ENCODE data around the gene TMEM196. TPM values are rescaled to one million over a fixed set of nuclear protein-coding genes. Genes with fewer than 3 reads are reported as not detected.

The TMEM196 gene
- total and polyA plus RNA-seq, 8 donors = 0.19 to 5.2 (median 0.66) TPM

- WGBS, 2 donors = 83% methylated on average over 3 of the region's 3 CpGs
- DNase-seq = no peak
- no peak for ATAC-seq
- H3K4me1 ChIP-seq = no peaks in the 10 kb centered on the region
- H3K36me3 ChIP-seq = no peaks in the 10 kb centered on the region
- FAIRE-seq = no peak
- no peak for TF ChIP-seq CTCF (IDR thresholded peaks at IDR 0.05)
- no peaks in the 10 kb centered on the region for H3K27me3 ChIP-seq
- no peak overlapping the region for H3K4me3 ChIP-seq
- intact Hi-C loops (cut with DNase I) = no loop called here
- H3K27ac ChIP-seq = no peak overlapping the region
- H3K9me3 ChIP-seq = no peaks in the 10 kb centered on the region
These were observed 10.8 kb downstream of the TMEM196 start for GRCh38 chr7:19762631-19763030.

DNA sequence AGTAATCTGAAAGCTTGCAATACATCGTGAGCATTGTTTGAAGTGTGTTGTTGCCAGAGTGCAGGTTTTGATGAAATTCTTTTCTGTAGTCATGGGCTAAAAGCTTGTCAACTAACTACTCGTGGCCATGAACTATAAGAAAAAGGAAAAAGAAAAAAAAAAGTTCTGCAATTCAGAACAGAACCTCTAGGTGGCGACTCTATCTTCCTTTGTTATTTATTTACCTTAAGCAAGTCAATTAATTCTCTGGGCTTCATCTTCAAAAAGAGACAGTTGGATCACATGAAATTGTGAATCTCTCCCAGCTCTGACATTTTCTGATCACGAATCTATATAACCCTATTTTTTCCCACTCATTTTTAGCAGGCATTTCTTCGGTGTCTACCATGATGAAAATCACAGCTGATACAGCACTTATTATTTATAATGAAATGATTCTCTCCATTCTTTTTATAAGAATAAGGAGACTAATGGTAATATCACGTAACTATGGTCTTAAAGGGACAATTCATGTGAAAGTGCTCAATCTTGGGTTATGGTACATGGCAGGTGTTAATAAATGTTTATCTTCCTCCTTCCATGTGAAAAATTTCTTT, 18.8 kb downstream of the TMEM196 start:
- H3K27me3 ChIP-seq = no peaks in the 10 kb centered on the region
- H3K36me3 ChIP-seq = no peaks in the 10 kb centered on the region
- 30 to 33% methylated on average over 6 of the region's 6 CpGs for WGBS, 2 donors
- peak in 2 of 4 donors; percentile 25 to 46 for ATAC-seq
- H3K4me1 ChIP-seq = no peaks in the 10 kb centered on the region
- TF ChIP-seq CTCF (IDR thresholded peaks at IDR 0.05) = peak in 3 of 4 donors; percentile 50 to 73 (median 54)
- no peak overlapping the region for H3K27ac ChIP-seq
- FAIRE-seq = peak; percentile 43
- no peak overlapping the region for H3K4me3 ChIP-seq
- no peaks in the 10 kb centered on the region for H3K9me3 ChIP-seq
- DNase-seq = no peak
- intact Hi-C loops (cut with DNase I) = loop anchor here in 2 of 3 donors (10.0 kb wide), 2 partner anchors 560 to 840 kb away; no protein-coding TSS in a partner anchor

DNA sequence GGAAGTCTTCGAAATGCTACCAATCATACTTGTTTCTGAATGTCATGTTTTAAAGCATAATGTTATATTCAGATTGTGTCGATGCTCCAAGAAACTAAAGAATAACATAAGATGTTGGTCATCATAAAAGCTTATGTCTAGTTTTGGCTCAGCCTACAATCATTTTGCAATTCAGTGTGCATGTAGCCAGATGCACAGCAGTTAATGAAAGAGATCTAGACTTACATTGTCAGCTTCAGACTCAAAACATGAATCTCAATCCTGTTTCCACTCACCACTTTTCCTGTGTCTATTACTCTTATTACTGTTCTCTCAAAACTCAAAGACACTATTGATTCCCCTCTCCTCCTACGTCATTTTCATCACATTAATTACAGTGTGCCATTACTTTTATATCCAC, 21.4 kb downstream of the TMEM196 start:
- no peak for ATAC-seq
- no peak for TF ChIP-seq CTCF (IDR thresholded peaks at IDR 0.05)
- Histone ChIP-seq H3K9me3 (no peaks in the 10 kb centered on the region), H3K36me3 (no peaks in the 10 kb centered on the region), H3K27me3 (no peaks in the 10 kb centered on the region), H3K4me1 (peaks cover 0 to 4% (median 0%) of the 10 kb centered on the region in 3 donors), H3K4me3 (no peak overlapping the region), H3K27ac (no peak overlapping the region)
- 62 to 79% methylated on average over 3 of the region's 3 CpGs for WGBS, 2 donors
- intact Hi-C loops (cut with DNase I) = loop anchor here in 2 of 3 donors (10.0 kb wide), 2 partner anchors 563 to 843 kb away; no protein-coding TSS in a partner anchor
- no peak for FAIRE-seq
- DNase-seq = no peak

- Histone ChIP-seq H3K36me3 (no peaks in the 10 kb centered on the region), H3K4me3 (no peak overlapping the region), H3K27me3 (no peaks in the 10 kb centered on the region), H3K4me1 (peaks cover 0 to 4% (median 0%) of the 10 kb centered on the region in 3 donors), H3K27ac (no peak overlapping the region), H3K9me3 (no peaks in the 10 kb centered on the region)
- no peak for FAIRE-seq
- no peak for ATAC-seq
- TF ChIP-seq CTCF (IDR thresholded peaks at IDR 0.05) = no peak
- no peak for DNase-seq
- 31 to 48% methylated on average over 4 of the region's 4 CpGs for WGBS, 2 donors
- intact Hi-C loops (cut with DNase I) = loop anchor here in 2 of 3 donors (5.0 to 10.0 kb wide), 3 partner anchors 565 to 848 kb away; no protein-coding TSS in a partner anchor
These were observed 23.8 kb downstream of the TMEM196 start for GRCh38 chr7:19749658-19750057.

DNA sequence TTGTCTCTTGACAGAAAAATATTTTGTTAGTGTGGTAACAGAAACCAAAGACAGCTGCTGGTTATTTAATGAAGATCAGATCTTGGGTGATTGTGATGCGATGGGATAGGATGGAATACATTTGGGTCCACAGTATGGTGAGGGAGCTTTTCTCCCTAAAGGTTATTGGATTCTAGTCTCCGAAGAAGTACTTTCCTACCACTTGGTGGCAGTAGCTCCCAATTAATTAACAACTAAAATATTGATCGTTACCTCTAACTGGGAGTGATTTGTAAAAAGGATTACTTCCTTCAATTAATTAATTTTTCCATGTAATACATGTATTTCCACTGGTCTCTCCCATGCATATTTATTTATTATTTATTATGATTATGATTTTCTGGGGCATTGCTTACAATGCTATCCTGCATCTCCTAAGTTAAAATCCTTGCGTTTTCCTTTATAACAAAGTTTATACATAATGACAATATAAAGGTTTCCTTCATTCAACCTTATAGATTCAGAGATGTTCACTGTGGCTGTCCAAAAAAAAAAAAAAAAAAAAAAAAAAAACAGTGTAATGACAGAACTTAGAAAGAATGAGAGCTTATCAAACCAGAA, 25.6 kb downstream of the TMEM196 start:
- Histone ChIP-seq H3K36me3 (no peaks in the 10 kb centered on the region), H3K4me1 (peaks cover 0 to 4% (median 0%) of the 10 kb centered on the region in 3 donors), H3K4me3 (no peak overlapping the region), H3K9me3 (no peaks in the 10 kb centered on the region), H3K27ac (no peak overlapping the region), H3K27me3 (no peaks in the 10 kb centered on the region)
- peak; percentile 22 to 52 (median 42) for TF ChIP-seq CTCF (IDR thresholded peaks at IDR 0.05)
- DNase-seq (no peak), ATAC-seq (peak in 3 of 4 donors; percentile 76 to 78 (median 78)), FAIRE-seq (no peak)
- WGBS, 2 donors = 24 to 28% methylated on average over 4 of the region's 4 CpGs
- intact Hi-C loops (cut with DNase I) = loop anchor here in 1 of 3 donors (5.0 kb wide), 1 partner anchor 849 kb away; no protein-coding TSS in a partner anchor

Measured in pancreas (tissue), 10 donors.